A549 (cell line): ENCODE measurements around the gene FAM151B. TPM values are rescaled to one million over a fixed set of nuclear protein-coding genes. Genes with fewer than 3 reads are reported as not detected.

Experiments used
- ATAC-seq, 2 experiments: fragments of 200-7000 bp in 1 of 2; fragments of >200 bp in 1 of 2; cut with Nextera tagmentation in 1 of 2; cut with Tn5 transposase in 1 of 2; 3 replicates each; pipeline versions ENCODE4 v1.8.0 to v1.9.1; 2018 to 2020; ENCODE audit warnings: mild to moderate bottlenecking in 1 of 2, moderate library complexity in 1 of 2
- CTCF ChIA-PET: fragments of 300-600 bp; sonication (Branson Sonifier 250); formaldehyde crosslinking; extraction: SDS; loops from one replicate; lab custom pipeline; 2021; ENCODE audit warnings: antibody characterized with exemption, inconsistent platforms; lab: Yijun Ruan, JAX
- POLR2A ChIA-PET: fragments of 350-600 bp; formaldehyde crosslinking; extraction: SDS; loops from one replicate; lab custom pipeline; 2021; ENCODE audit warnings: antibody characterized with exemption, inconsistent platforms; lab: Yijun Ruan, JAX
- DNase-seq, 2 experiments: peaks; one replicate each; pipeline versions ENCODE4 v3.0.0 to v3.0.0-alpha.2; 2011 to 2016; ENCODE audit warnings: low read depth in 1 of 2, low spot score in 1 of 2
- FAIRE-seq: peaks from 2 replicates; lab custom pipeline; 2011; peaks lifted over from hg19 to GRCh38; lab: Jason Lieb, UNC
- H3K27ac ChIP-seq, 2 experiments: fragments of >200 bp; sonication (Bioruptor Twin); formaldehyde crosslinking; 3 replicates each; pipeline ENCODE4 v1.5.1; 2016 to 2017
- H3K4me1 ChIP-seq: fragments of >200 bp; sonication (Bioruptor Twin); formaldehyde crosslinking; 3 replicates; pipeline ENCODE4 v1.6.1; 2016
- H3K4me2 ChIP-seq: fragments of >200 bp; sonication (Bioruptor Twin); formaldehyde crosslinking; 3 replicates; pipeline ENCODE4 v1.6.1; 2016
- H3K4me3 ChIP-seq: fragments of >200 bp; sonication (Bioruptor Twin); formaldehyde crosslinking; 3 replicates; pipeline ENCODE4 v1.5.1; 2016
- H3K9me3 ChIP-seq: fragments of >200 bp; sonication (Bioruptor Twin); formaldehyde crosslinking; 3 replicates; pipeline ENCODE4 v1.6.1; 2016
- ATOH8 ChIP-seq: fragments of 250-450 bp; sonication (Bioruptor Pico); IDR thresholded peaks from 2 replicates; pipeline ENCODE4 v1.5.0; 2020; ENCODE audit warnings: low read depth, mild to moderate bottlenecking, moderate library complexity
- BCL3 ChIP-seq: fragments of >200 bp; sonication (Bioruptor Twin); formaldehyde crosslinking; IDR thresholded peaks from 3 replicates; pipeline ENCODE4 v1.6.1; 2016
- BHLHE40 ChIP-seq: IDR thresholded peaks from 2 replicates; pipeline ENCODE4 v1.6.1; 2012; ENCODE audit warnings: low read depth, low read length, inconsistent platforms
- CBX2 ChIP-seq: fragments of 200-600 bp; sonication (generic); IDR thresholded peaks from 2 replicates; pipeline ENCODE4 v1.6.1; 2016; ENCODE audit warnings: low read depth, mild to moderate bottlenecking, borderline replicate concordance
- CEBPB ChIP-seq, 2 experiments: fragments of >200 bp in 1 of 2; sonication (Bioruptor Twin) in 1 of 2; formaldehyde crosslinking in 1 of 2; IDR thresholded peaks; 2 replicates each; pipeline ENCODE4 v1.6.1; 2012 to 2016
- CTCF ChIP-seq: fragments of >200 bp; sonication (Bioruptor Twin); formaldehyde crosslinking; IDR thresholded peaks from 3 replicates; pipeline ENCODE4 v1.5.1; 2016
- EHF ChIP-seq: fragments of 250-450 bp; sonication (Bioruptor Pico); IDR thresholded peaks from 2 replicates; pipeline ENCODE4 v1.5.0; 2020; ENCODE audit warnings: mild to moderate bottlenecking
- FOSB ChIP-seq: fragments of 250-450 bp; sonication (Bioruptor Pico); IDR thresholded peaks from 2 replicates; pipeline ENCODE4 v1.5.0; 2020; ENCODE audit warnings: mild to moderate bottlenecking, moderate library complexity
- FOSL2 ChIP-seq, 2 experiments: fragments of 450-650 bp in 1 of 2; fragments of >200 bp in 1 of 2; sonication (Bioruptor Twin) in 1 of 2; formaldehyde crosslinking; IDR thresholded peaks; 2 replicates each; pipeline versions ENCODE4 v1.5.0 to v1.6.1; 2016 to 2020; ENCODE audit warnings: mild to moderate bottlenecking in 1 of 2, moderate library complexity in 1 of 2
- GATA3 ChIP-seq: IDR thresholded peaks from 2 replicates; pipeline ENCODE4 v1.6.1; 2012; ENCODE audit warnings: borderline replicate concordance
- HDAC2 ChIP-seq: fragments of 200-600 bp; sonication (generic); IDR thresholded peaks from 2 replicates; pipeline ENCODE4 v1.6.1; 2016
- HEYL ChIP-seq: fragments of 250-450 bp; sonication (Bioruptor Pico); IDR thresholded peaks from 2 replicates; pipeline ENCODE4 v1.8.0; 2021; ENCODE audit warnings: mild to moderate bottlenecking, moderate library complexity
- HOXB13 ChIP-seq: fragments of 250-450 bp; sonication (Bioruptor Pico); IDR thresholded peaks from 2 replicates; pipeline ENCODE4 v1.5.0; 2020; ENCODE audit warnings: low read depth, mild to moderate bottlenecking, moderate library complexity
- NFE2L2 ChIP-seq: fragments of 150-350 bp; conservative IDR thresholded peaks from 2 replicates; pipeline ENCODE4 v1.6.1; 2014; ENCODE audit warnings: low read length
- REST ChIP-seq: fragments of 200-600 bp; sonication (generic); IDR thresholded peaks from 2 replicates; pipeline ENCODE4 v1.6.1; 2016; ENCODE audit warnings: antibody characterized with exemption, mild to moderate bottlenecking, moderate library complexity
- RFX5 ChIP-seq: fragments of 450-650 bp; IDR thresholded peaks from 2 replicates; pipeline ENCODE4 v1.7.1; 2014; ENCODE audit warnings: antibody characterized with exemption, mild to moderate bottlenecking, moderate library complexity
- TP53 ChIP-seq: fragments of 250-450 bp; sonication (Bioruptor Pico); IDR thresholded peaks from 2 replicates; pipeline ENCODE4 v1.5.0; 2021; ENCODE audit warnings: mild to moderate bottlenecking, moderate library complexity
- USF2 ChIP-seq: fragments of 450-650 bp; IDR thresholded peaks from 2 replicates; pipeline ENCODE4 v1.6.1; 2014; ENCODE audit warnings: antibody characterized with exemption
- ZC3H11A ChIP-seq: fragments of 450-650 bp; IDR thresholded peaks from 2 replicates; pipeline ENCODE4 v1.6.1; 2014; ENCODE audit warnings: antibody characterized with exemption, mild to moderate bottlenecking
- ZNF302 ChIP-seq: fragments of 250-450 bp; sonication (Bioruptor Pico); IDR thresholded peaks from 2 replicates; pipeline ENCODE4 v1.9.0; 2021; ENCODE audit warnings: inconsistent platforms, mild to moderate bottlenecking, moderate library complexity
- WGBS: methylation state at CpG from one replicate; pipeline ENCODE4 v1.1.6; 2017; ENCODE audit errors: missing lambda C conversion rate; 5-methylcytosine and 5-hydroxymethylcytosine counted together
- polyA plus RNA-seq, 4 experiments: library from polyadenylated mRNA; depleted of rRNA in 3 of 4; stranded (reverse); fragments of >200 nt; fragmentation: RNase III in 1 of 4; extraction: RNeasy Plus Mini Kit Qiagen cat#74134 plus additional on column Dnase treatment in 1 of 4; gene quantifications; 2 replicates in 3 of 4; 3 replicates in 1 of 4; pipeline ENCODE4 v1.2.3, GENCODE V29; 2011 to 2017
- TF ChIP-seq, protein P1 (sequence below): IDR thresholded peaks from 2 replicates; pipeline ENCODE4 v1.6.1; 2012

The FAM151B gene
- polyA plus RNA-seq, 2 of the 4 experiments (the other 2 are of a cell fraction), result 2.2 to 3.2 TPM

DNA sequence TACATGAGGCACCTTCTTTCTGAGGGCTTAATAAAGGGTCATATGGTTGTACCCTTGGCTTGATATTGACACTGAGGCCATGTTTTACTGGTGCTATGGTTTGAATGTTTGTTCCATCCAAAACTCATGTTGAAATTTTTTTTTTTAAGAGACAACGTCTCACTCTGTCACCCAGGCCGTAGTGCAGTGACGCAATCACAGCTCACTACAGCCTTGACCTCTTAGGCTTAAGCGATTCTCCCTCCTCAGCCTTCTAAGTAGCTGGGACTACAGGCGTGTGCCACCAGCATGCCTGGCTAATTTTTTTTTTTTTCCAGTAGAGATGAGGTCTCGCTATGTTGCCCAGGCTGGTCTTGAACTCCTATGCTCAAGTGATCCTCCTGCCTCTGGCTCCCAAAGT is 20.9 kb downstream of the FAM151B start:
- Histone ChIP-seq H3K27ac (no peak overlapping the region), H3K4me1 (no peaks in the 10 kb centered on the region), H3K9me3 (no peaks in the 10 kb centered on the region), H3K4me3 (no peak overlapping the region), H3K4me2 (no peak overlapping the region)
- POLR2A ChIA-PET, result no interaction called here
- WGBS, result 91% methylated on average over 6 of the region's 6 CpGs
- FAIRE-seq (no peak), ATAC-seq (no peak), DNase-seq (no peak)
- TF ChIP-seq GATA3, result no peak
- TF ChIP-seq CEBPB (IDR thresholded peaks at IDR 0.05), result 0 out of 4 replicates have a peak, but pooled peaks of 1 of the 2 experiments have one; percentile 5
- TF ChIP-seq HOXB13, result no peak
- CTCF ChIA-PET, result interaction anchor here (1.0 kb wide), 1 partner anchor 20 kb away, joined by 3 read pairs; no protein-coding TSS in a partner anchor

- ChIA-PET CTCF (interaction anchor here (1.0 kb wide), 1 partner anchor 21 kb away, joined by 3 read pairs; no protein-coding TSS in a partner anchor), POLR2A (no interaction called here)
- Histone ChIP-seq H3K27ac (no peak overlapping the region), H3K4me3 (no peak overlapping the region), H3K4me1 (no peaks in the 10 kb centered on the region), H3K9me3 (no peaks in the 10 kb centered on the region), H3K4me2 (no peak overlapping the region)
- DNase-seq (no peak), ATAC-seq (no peak), FAIRE-seq (no peak)
- WGBS, result 87% methylated on average over 4 of the region's 4 CpGs
- TF ChIP-seq TP53 (CRISPR knock-in tag) (no peak), BHLHE40 (no peak), ZNF302 (CRISPR knock-in tag) (no peak), NFE2L2 (no peak), ATOH8 (CRISPR knock-in tag) (no peak), HEYL (CRISPR knock-in tag) (no peak), FOSB (CRISPR knock-in tag) (no peak), BCL3 (no peak), ZC3H11A (no peak), HDAC2 (no peak), RFX5 (no peak), GATA3 (no peak), HOXB13 (no peak), EHF (no peak)
Measured at GRCh38 chr5:80509362-80509761, 21.5 kb downstream of the FAM151B start.

DNA sequence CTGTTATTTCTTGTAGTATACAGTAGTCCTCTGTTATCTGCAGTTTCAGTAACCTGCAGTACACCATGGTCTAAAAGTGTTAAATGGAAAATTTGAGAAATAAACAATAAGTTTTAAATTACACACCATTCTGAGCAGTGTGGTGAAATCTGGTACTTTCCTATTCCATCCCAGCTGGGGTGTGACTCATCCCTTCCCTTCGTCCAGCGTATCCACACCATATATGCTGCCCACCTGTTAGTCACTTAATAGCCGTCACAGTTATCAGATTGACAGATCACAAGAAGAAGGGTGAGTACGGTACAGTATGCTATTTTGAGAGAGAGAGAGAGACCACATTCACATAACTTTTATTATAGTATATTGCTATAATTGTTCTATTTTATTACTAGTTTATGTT is 28.9 kb downstream of the FAM151B start:
- POLR2A ChIA-PET, result no interaction called here
- Histone ChIP-seq H3K4me2 (0 out of 3 replicates have a peak overlapping the region, but pooled peaks have one; percentile 3), H3K27ac (no peak overlapping the region), H3K4me1 (0 out of 3 replicates have a peak, but pooled peaks cover 3% of the 10 kb centered on the region), H3K4me3 (no peak overlapping the region), H3K9me3 (no peaks in the 10 kb centered on the region)
- 10% methylated on average over 4 of the region's 4 CpGs for WGBS
- FAIRE-seq (no peak), ATAC-seq (peak; percentile 87 to 94), DNase-seq (peak; percentile 20 to 42)
- TF ChIP-seq FOSB (CRISPR knock-in tag), result no peak
- no peak; the same call in 1 of the 2 replicates for TF ChIP-seq FOSL2 (IDR thresholded peaks at IDR 0.05)
- TF ChIP-seq FOSL2 (CRISPR knock-in tag; IDR thresholded peaks at IDR 0.05), result peak; percentile 77
- peak in 1 of 2 experiments; percentile 22; a peak in 1 of 4 replicates for TF ChIP-seq CEBPB (IDR thresholded peaks at IDR 0.05)
- TF ChIP-seq CBX2, result no peak
- CTCF ChIA-PET, result no interaction called here

DNA sequence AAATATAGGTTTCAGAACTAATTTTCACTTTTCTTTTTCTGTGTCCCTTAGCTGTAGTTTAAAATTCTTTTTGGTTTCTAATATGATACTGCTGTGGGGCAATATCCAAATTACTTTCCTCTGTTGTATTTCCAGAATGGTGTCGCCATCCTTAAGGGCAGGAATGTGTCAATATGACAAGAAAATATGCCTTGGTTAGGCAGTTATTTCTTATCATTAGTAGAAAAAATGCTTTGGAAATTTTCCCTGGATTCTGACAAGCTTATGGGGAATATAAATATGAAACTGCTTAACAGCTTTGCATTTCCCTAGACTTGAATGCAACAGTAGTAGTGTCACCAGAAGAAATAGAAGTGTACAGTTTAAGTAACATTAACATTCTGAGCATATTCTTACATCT is 52.8 kb downstream of the FAM151B start:
- WGBS, result 85% methylated on average over 1 of the region's 1 CpG
- FAIRE-seq, result peak; percentile 56
- H3K4me2 ChIP-seq, result no peak overlapping the region
- ChIA-PET POLR2A (no interaction called here), CTCF (interaction anchor here (0.6 kb wide), 1 partner anchor 75 kb away, joined by 3 read pairs; no protein-coding TSS in a partner anchor)
- no peak for DNase-seq
- ATAC-seq, result no peak
- H3K4me3 ChIP-seq, result no peak overlapping the region
- H3K4me1 ChIP-seq, result 0 out of 3 replicates have a peak, but pooled peaks cover 3% of the 10 kb centered on the region
- H3K9me3 ChIP-seq, result no peaks in the 10 kb centered on the region
- H3K27ac ChIP-seq, result no peak overlapping the region
- TF ChIP-seq REST (no peak), ZNF302 (CRISPR knock-in tag) (no peak), CTCF (no peak), USF2 (no peak)
- TF ChIP-seq, protein P1, sequence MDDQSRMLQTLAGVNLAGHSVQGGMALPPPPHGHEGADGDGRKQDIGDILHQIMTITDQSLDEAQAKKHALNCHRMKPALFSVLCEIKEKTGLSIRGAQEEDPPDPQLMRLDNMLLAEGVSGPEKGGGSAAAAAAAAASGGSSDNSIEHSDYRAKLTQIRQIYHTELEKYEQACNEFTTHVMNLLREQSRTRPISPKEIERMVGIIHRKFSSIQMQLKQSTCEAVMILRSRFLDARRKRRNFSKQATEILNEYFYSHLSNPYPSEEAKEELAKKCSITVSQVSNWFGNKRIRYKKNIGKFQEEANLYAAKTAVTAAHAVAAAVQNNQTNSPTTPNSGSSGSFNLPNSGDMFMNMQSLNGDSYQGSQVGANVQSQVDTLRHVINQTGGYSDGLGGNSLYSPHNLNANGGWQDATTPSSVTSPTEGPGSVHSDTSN, result no peak
